ENCODE data around the gene E2F3.

E2F3 gene

GRCh38 chr6:20409427-20409971 is 7.8 kb downstream of the E2F3 start (continued):
- TF ChIP-seq ZBTB44 (tag by site-specific recombination; IDR thresholded peaks at IDR 0.05) (no peak), ZNF2 (tag by site-specific recombination; IDR thresholded peaks at IDR 0.05) (no peak), ZNF555 (tag by site-specific recombination; conservative IDR thresholded peaks at IDR 0.05) (no peak), ZNF843 (tag by site-specific recombination; IDR thresholded peaks at IDR 0.05) (no peak), ZNF629 (tag by site-specific recombination; IDR thresholded peaks at IDR 0.05) (no peak), ZSCAN5A (tag by site-specific recombination; IDR thresholded peaks at IDR 0.05) (no peak), HOXA7 (CRISPR knock-in tag; IDR thresholded peaks at IDR 0.05; ENCODE audit: borderline replicate concordance) (no peak), REPIN1 (tag by site-specific recombination; IDR thresholded peaks at IDR 0.05; ENCODE audit: low read depth) (no peak), ZNF146 (tag by site-specific recombination; IDR thresholded peaks at IDR 0.05) (no peak)

- no peak overlapping the region for H3K27ac ChIP-seq (ENCODE audit: extremely low read depth, low read depth, low read length)
- ChIA-PET CTCF (interaction anchor here (0.5 kb wide), 1 partner anchor 8 kb away, joined by 4 read pairs; no protein-coding TSS in a partner anchor), POLR2A (no interaction called here)
- TF ChIP-seq ZNF148 (tag by site-specific recombination; IDR thresholded peaks at IDR 0.05; ENCODE audit: borderline replicate concordance) (no peak), EGR2 (tag by site-specific recombination; IDR thresholded peaks at IDR 0.05; ENCODE audit: low read depth) (peak; percentile 92), ZNF621 (tag by site-specific recombination; IDR thresholded peaks at IDR 0.05) (no peak), ZNF19 (tag by site-specific recombination; IDR thresholded peaks at IDR 0.05; ENCODE audit: low read depth) (no peak), GLI4 (tag by site-specific recombination; IDR thresholded peaks at IDR 0.05) (no peak), ZFHX2 (tag by site-specific recombination; conservative IDR thresholded peaks at IDR 0.05) (peak; percentile 94), ZNF335 (tag by site-specific recombination; conservative IDR thresholded peaks at IDR 0.05) (no peak), YY2 (tag by site-specific recombination; IDR thresholded peaks at IDR 0.05) (no peak), ZBTB1 (tag by site-specific recombination; IDR thresholded peaks at IDR 0.05) (no peak), ZNF426 (tag by site-specific recombination; IDR thresholded peaks at IDR 0.05) (no peak), ZNF146 (tag by site-specific recombination; IDR thresholded peaks at IDR 0.05) (no peak), ZNF488 (tag by site-specific recombination; IDR thresholded peaks at IDR 0.05) (no peak), ZNF302 (tag by site-specific recombination; IDR thresholded peaks at IDR 0.05; ENCODE audit: low read depth) (no peak), ZNF138 (tag by site-specific recombination; IDR thresholded peaks at IDR 0.05; ENCODE audit: borderline replicate concordance) (no peak), ZNF280D (tag by site-specific recombination; IDR thresholded peaks at IDR 0.05) (no peak)
- no peaks in the 10 kb centered on the region for H3K9me3 ChIP-seq (ENCODE audit: control insufficient read depth, insufficient read depth, low read depth, low read length)
- peaks cover 3 to 55% of the 10 kb centered on the region in 2 experiments for H3K36me3 ChIP-seq (ENCODE audit: control insufficient read depth in 2 of 2, insufficient read depth in 1 of 2, low read length in 2 of 2)
- H3K4me1 ChIP-seq (ENCODE audit: control insufficient read depth, insufficient read depth, low read length) = peaks cover 11% of the 10 kb centered on the region
- no peak overlapping the region for H3K4me3 ChIP-seq (ENCODE audit: low read depth, low read length)
Measured at GRCh38 chr6:20411544-20411943, 9.9 kb downstream of the E2F3 start.
